Neural progenitor cell (in vitro differentiated cells): ENCODE data around the gene CERS4.

Source experiments
- CTCF ChIP-seq: fragments of 200-600 bp; sonication (generic); IDR thresholded peaks from 2 replicates; pipeline ENCODE4 v1.5.1; 2017; ENCODE audit warnings: antibody characterized with exemption, mild to moderate bottlenecking
- EZH2 ChIP-seq: fragments of 200-600 bp; sonication (generic); IDR thresholded peaks from 2 replicates; pipeline ENCODE4 v1.6.1; 2017; ENCODE audit warnings: antibody characterized with exemption, mild to moderate bottlenecking, moderate library complexity

- TF ChIP-seq CTCF (no peak), EZH2 (no peak)
Observed at GRCh38 chr19:8254286-8255001, 45.3 kb downstream of the CERS4 start.
